Activated CD4-positive, alpha-beta T cell treated with anti-CD3 and anti-CD28 coated beads for 48 hours (primary cell): ENCODE measurements around the gene S100A5.
A peak's percentile ranks its signal among the peaks of the same experiment; 100 is the strongest.
"Not testable (repeated sequence)": the region's sequence is repeated elsewhere in the genome, so short reads cannot be mapped to it uniquely, and the experiment has no call there.

Experiments used
- DNase-seq: peaks from one replicate; pipeline ENCODE4 v3.0.0-alpha.2; 2020

Gene S100A5

GRCh38 chr1:153566414-153567371, 26.0 kb upstream of the S100A5 start:
- DNase-seq: peak; percentile 93

- peak; percentile 76 for DNase-seq
Measured at GRCh38 chr1:153565529-153566374, 25.0 kb upstream of the S100A5 start, which contains the start of gene S100A2. Gene S100A2, minus strand, starts transcription at chr1:153565844. Its CDS starts 1,967 bp downstream, at chr1:153563877.

GRCh38 chr1:153563991-153564390, 23.3 kb upstream of the S100A5 start:
- no peak for DNase-seq

- DNase-seq: no peak
Measured at GRCh38 chr1:153563483-153563901, 22.8 kb upstream of the S100A5 start.

GRCh38 chr1:153562021-153562420, 21.3 kb upstream of the S100A5 start:
- DNase-seq: not testable (repeated sequence)

- no peak for DNase-seq
Measured at GRCh38 chr1:153561466-153561985, 20.8 kb upstream of the S100A5 start.

- no peak for DNase-seq
Measured at GRCh38 chr1:153560771-153561465, 20.2 kb upstream of the S100A5 start.

- no peak for DNase-seq
Measured at GRCh38 chr1:153560241-153560640, 19.5 kb upstream of the S100A5 start.

GRCh38 chr1:153557877-153558276, 17.1 kb upstream of the S100A5 start:
- no peak for DNase-seq

- no peak for DNase-seq
Measured at GRCh38 chr1:153556348-153556747, 15.6 kb upstream of the S100A5 start.

GRCh38 chr1:153553830-153554541, 13.3 kb upstream of the S100A5 start:
- DNase-seq: no peak

GRCh38 chr1:153553096-153553495, 12.4 kb upstream of the S100A5 start:
- no peak for DNase-seq

GRCh38 chr1:153552335-153552734, 11.6 kb upstream of the S100A5 start:
- no peak for DNase-seq

GRCh38 chr1:153550827-153551500, 10.2 kb upstream of the S100A5 start:
- DNase-seq: no peak

- DNase-seq: no peak
Measured at GRCh38 chr1:153550398-153550758, 9.6 kb upstream of the S100A5 start.

- DNase-seq: no peak
Measured at GRCh38 chr1:153549741-153550397, 9.1 kb upstream of the S100A5 start.

- no peak for DNase-seq
Measured at GRCh38 chr1:153548722-153549688, 8.3 kb upstream of the S100A5 start, which contains the start of gene S100A3. Gene S100A3, minus strand, starts transcription at chr1:153549258. Its CDS starts 773 bp downstream, at chr1:153548485.

- DNase-seq: no peak
Measured at GRCh38 chr1:153547560-153548551, 7.1 kb upstream of the S100A5 start.
